HG02588 (cell line): ENCODE data around the gene HACD4.
A peak's percentile ranks its signal among the peaks of the same experiment; 100 is the strongest.
"Not testable (repeated sequence)": the region's sequence is repeated elsewhere in the genome, so short reads cannot be mapped to it uniquely, and the experiment has no call there.

Source experiments
- ATAC-seq: cut with Tn5 transposase; IDR thresholded peaks from one replicate; pipeline ENCODE4 v1.9.1; 2021; ENCODE audit warnings: mild to moderate bottlenecking, moderate library complexity; ENCODE audit not compliant: unreplicated experiment

HACD4 gene

DNA sequence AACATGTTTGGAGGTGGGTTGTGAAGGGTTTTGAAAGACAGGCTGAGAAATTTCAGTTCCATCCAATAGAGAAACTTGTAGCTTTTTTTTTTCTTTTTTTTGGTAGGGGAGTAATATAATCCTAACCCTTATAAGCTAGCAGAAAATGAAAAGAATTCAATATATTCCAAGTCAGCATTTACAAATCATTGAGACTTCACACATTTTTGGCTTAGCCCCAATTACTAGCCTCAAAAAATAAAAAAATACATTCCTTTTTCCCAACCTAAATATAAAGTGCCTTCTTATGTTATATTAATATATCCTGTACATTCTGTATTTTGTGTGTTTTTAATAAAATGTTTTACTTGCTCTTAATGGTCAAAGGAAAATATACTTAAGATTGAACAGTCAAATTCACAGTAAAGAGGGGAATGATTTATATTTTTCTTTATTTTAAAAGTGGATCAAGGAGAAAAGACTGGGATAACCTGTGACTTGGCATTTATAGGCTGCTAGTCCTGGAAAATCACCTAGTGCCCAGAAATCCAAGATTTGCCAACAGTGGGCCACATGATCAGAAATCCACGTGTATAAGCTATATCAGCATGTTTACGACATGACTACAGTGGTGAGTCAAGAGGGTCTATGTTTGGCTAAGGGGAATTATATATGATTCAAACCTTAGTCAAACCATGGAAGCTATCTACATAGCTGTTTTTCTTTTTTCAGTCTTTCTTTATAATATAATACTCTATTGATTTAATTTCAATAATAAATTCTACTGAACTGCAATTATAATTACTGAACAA lies 14.5 kb downstream of the HACD4 start:
- ATAC-seq: no peak

GRCh38 chr9:21015995-21016394 lies 15.4 kb downstream of the HACD4 start:
- no peak for ATAC-seq

DNA sequence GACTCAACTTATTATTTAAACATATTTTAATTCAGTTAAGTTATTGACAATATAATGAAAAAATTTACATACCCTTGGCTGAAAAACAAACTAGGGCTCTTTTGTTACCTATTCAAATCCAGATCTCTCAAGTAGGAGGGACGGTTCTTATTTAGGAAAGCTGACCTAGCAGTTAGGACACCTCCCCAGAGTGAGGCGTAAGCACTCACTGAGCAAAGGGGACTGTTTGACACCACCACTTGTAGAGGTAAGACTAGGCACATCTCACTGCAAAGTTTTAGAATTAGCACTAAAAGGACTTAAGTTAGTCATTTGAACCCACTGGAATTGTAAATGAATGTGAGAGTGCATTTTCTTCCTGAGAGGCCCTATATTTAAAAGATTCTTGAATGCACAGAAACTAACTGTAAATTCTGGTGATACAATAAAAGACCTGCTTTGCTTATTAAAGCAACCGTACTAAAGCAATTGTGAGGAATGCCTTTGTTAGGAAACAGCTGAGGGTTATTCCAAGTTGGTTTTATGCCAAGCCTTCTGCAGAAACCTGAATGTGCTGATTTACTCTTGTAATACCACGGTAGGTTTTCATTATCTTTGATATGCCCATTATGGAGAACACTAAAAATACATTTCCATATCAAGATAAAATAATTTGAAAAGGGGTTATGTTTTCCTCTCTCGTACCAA lies 16.2 kb downstream of the HACD4 start:
- ATAC-seq: no peak

- ATAC-seq: no peak
Observed at GRCh38 chr9:21002040-21002439, 29.4 kb downstream of the HACD4 start.

DNA sequence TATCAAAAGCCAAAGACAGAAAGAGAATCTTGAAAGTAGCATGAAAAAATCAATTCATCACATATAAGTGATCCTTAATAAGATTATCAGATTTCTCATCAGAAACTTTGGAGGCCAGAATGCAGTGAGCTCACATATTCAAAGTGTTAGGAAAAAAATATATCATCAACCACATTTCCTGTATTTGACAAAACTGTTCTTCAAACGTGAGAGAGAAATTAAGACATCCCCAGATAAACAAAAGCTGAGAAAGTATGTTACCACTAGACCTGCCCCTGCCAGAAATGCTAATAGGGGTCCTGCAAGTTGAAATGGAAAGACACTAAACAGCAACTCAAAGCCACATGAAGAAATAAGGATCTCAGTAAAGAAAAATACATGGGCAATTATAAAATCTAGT lies 29.9 kb downstream of the HACD4 start:
- no peak for ATAC-seq

GRCh38 chr9:20997503-20998076 lies 33.9 kb downstream of the HACD4 start:
- ATAC-seq: peak; percentile 90

GRCh38 chr9:20996809-20997208 lies 34.6 kb downstream of the HACD4 start:
- ATAC-seq: peak; percentile 48

DNA sequence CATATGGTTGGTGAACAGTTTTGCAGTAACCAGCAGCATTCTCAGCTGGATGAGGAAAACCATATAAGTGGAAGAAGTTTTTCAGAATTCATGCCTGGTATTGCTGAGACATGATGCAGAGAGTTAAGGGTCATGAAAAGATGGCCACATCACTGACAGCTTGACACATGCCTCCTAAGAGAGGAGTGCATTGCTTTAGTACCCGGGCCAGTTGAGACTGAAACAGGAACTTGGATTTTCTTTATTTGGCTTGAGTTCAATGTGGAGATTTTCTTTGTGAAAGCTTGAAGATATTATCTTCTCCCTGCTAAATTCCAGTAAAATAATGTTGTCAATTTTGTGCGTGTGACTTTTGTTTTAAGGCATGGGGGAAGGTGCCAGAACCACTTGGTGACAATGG lies 35.8 kb downstream of the HACD4 start:
- ATAC-seq: no peak

- no peak for ATAC-seq
Observed at GRCh38 chr9:20994486-20994885, 37.0 kb downstream of the HACD4 start.

DNA sequence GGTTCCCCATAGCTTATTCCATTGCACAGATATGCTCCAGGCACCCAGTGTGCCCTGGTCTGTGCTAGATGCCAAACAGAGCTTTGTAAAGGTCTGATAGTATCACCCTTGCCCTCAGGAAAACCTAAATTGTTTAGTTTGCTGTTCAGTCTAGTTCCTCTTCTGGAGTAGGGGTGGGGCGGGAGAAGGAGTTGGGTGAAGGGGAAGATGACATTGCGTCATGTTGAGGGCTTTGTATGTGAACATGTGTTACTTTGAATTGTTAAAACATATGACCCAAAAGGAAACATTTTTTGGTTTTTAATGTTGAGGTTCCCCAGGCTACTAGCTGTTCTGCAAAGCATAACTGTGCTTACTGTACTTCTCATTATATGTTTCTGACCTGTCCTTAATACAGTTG lies 40.6 kb downstream of the HACD4 start:
- no peak for ATAC-seq

DNA sequence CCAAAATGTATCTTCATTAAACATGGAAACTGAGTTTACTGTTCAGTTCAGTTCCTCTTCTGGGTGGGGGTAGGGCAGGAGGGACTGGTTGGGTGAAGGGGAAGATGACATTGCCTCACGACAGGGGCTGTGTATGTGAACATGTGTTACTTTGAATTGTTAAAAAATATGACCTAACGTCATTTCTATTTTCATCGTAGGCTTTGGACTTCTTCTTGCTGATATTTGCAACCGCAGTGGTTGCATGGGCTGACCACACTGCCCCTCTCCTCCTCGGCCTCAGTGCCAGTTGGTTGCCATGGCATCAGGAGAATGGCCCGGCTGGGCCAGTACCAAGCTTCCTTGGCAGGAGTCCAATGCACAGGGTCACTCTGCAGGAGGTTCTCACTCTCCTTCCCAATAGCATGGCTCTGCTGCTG lies 41.5 kb downstream of the HACD4 start:
- no peak for ATAC-seq

DNA sequence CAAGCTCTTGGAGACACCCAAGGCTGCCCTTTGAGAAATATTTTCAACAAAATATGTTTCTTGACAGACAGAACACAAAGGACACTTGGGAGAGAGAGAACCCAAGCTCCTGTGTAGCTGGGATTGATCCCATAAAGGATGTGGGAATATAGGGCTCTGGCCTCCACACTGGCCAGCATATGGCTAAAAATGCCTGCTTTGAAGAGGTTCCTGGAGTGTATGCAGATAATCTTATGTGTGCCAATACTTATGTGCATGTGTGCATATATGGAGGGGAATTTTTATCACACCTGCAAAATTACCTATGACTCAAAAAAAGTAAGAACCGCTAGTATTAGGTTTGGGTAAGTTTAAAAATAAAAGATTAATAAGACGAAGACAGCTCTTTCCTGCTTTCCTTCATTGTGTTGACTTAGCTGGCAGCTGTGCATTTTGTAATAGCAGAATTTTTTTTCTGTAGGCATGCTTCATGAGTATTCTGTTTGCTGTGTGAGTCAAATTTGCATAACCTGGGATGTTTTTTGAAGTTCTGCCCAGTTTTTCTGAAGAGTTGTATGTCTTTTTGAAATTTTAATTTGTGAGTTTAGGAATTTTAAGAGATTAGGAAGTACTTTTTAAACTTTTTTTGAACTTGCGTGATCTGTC lies 42.6 kb downstream of the HACD4 start:
- no peak for ATAC-seq

DNA sequence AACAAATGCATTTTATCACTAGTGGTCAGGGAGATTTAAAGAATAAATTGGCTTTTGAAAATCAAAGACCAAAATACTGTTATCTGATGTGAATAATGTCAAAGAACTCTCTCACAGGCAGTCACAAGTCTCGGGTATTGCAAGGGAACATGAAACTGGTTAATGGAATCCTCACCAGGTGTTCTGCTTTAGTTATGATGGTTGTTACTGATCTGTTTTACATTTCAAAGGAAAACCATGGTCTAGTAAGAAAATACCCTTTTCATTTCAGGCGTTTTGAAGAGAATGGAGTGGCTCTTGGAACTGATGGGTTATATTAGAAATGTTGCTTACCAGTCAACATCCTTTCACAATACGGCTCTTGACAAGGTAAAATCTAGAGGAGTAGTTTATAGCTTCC lies 43.4 kb downstream of the HACD4 start:
- ATAC-seq: no peak

- ATAC-seq: no peak
Observed at GRCh38 chr9:20987521-20987920, 43.9 kb downstream of the HACD4 start.

DNA sequence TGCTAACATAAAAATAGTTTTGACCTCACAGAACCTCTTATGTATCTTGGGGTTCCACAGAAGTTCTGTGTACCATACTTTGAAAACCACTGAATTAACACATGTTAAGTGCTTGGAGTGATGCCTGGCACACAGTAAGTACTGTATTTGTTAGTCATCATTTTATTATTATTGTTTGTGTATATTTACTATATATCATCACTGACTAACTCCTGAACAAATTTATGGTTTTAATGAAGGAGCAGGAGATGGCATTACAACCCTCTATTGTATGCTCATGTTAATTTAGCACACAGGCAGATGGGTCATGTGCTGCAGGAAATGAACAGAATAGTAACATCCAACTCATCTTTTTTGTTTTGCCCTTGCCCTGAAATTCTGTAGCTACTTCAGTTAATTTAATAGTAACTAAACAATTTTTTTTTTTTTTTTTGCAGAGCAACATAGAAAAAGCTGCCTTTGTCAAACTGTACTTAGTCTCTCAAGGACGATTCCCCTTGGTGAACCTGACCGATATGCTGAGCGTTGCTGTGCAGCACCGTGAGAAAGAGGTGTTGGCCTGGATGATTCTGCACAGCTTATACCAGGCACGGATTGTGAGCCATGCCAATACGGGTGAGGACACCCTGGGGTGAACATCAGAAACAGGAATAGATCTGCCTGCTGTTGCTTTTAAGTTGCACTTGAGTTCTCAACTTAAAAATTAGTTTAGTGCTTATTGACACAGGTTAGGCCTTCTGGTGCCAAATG lies 45.4 kb downstream of the HACD4 start:
- no peak for ATAC-seq

DNA sequence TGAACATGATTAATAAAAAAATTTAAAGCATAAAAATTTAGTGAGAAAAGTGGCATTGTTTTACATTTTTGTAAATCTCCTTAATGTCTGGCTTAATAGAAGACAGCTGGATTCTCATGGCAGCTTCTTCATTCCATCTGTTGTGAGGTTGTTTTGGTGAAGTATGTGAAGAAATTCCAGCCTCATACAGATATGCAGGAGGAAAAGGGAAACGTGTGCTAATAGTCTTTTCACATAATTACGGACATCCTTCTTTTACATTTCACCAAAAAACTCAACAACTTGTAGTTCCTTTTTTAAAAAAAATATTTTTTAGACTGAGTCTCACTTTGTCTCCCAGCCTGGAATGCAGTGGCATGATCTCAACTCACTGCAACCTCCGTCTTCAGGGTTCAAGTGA lies 46.9 kb downstream of the HACD4 start:
- ATAC-seq: no peak

DNA sequence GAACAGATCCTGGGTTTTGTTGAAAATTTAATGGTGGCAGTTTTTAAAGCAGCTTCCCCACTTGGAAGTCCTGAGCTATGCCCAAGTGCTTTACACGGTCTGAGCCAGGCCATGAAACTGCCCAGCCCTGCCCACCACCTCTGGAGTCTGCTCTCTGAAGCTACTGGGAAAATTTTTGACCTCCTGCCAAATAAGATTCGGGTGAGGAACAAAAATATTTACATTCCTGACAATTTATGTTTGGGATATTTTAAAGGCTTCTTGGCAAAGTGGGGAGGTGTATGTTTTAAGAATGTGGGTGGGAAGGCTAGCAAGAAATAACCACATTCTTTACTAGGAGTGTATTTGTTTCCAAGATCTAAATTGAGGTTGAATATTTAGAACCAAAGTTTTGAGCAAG lies 50.0 kb downstream of the HACD4 start:
- ATAC-seq: no peak

DNA sequence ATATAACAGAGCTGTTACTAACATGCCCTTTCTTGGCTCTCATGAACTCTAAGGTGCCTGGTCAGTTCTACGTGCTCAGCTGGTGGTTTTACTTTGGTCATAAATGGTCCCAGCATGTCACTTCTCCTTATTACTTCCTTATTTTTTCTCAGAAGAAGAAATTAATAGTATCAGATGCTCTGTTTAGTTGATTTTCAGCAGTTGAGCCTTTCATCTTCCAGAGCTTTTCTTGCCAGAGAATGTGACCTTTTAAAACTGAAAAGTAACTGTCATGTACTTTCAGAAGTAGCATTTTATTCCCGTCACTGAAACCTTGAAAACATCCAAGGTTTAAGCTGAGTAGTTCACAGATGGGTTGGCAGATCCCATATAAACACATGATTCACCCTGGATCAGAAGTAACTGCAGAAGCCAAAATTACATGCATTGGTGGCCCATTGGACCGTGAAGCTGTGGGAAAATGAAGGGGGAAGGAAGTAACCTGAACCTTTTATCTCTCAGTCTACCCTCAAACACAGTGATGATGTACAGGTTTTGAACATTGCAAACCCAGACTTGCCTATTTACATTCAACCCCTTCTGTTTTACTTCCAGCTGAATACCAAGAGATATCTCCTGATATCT lies 50.5 kb downstream of the HACD4 start:
- ATAC-seq: no peak

GRCh38 chr9:20978249-20978648 lies 53.2 kb downstream of the HACD4 start:
- no peak for ATAC-seq

DNA sequence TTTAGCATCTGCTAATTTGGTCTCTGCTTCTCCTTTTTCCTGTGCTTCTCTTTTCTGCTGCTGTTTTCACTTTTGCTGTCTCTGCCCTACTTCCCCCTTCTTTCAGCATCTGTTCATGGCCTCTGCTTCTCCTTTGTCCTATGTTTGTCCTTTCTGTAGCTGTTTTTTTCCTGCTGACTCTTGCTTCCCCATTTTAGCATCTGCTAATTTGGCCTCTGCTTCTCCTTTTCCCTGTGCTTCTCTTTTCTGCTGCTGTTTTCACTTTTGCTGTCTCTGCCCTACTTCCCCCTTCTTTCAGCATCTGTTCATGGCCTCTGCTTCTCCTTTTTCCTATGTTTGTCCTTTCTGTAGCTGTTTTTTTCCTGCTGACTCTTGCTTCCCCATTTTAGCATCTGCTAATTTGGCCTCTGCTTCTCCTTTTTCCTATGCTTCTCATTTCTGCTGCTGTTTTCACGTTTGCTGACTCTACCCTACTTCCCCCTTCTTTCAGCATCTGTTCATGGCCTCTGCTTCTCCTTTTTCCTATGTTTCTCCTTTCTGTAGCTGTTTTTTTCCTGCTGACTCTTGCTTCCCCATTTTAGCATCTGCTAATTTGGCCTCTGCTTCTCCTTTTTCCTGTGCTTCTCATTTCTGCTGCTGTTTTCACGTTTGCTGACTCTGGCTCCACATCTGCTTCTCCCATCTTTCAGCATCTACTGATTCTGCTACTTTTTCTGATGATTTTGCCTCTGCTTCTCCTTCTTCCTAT lies 57.1 kb downstream of the HACD4 start:
- not testable (repeated sequence) for ATAC-seq
